Measurements from ENCODE around the gene MLPH. TPM values are rescaled to one million over a fixed set of nuclear protein-coding genes. Genes with fewer than 3 reads are reported as not detected.

MLPH gene
- total and polyA plus RNA-seq, 10 donors, result 0.09 to 1.4 (median 0.35) TPM; not detected in 3

DNA sequence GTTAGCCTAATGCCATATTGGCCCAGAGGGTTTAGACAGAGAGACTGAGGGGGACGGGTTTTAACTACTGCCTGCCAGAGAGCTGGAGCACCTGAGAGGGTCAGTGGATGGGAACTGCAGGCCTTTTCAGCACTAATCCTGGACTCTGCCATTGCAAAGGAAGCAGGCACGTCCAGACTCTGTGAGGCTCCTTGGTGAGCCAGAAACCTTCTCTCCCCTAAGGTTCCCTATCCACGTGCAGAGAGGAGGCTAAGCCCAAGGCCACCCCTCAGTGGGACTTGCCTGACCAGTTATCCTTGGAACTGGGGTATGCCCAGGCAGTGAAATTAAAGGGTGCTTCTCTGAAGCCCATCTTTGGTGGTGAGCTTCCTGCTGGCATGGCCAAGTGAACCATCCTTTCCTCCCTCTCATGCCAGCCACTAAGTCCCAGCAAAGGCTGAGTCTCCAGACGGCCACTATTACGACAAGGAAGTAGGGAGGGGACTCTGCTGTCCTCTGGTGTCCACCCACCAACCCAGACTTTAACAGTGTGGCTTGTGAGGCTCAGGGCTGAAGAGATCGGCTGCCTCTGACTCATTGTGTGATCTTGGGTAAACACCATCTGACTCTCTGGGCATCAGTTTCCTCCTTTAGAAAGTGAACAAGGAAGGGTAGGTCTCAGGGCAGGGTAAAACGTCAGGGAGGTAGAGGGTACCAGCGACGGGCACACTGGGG, 3.9 kb upstream of the MLPH start:
- WGBS, 5 donors, result 61 to 71% (median 64%) methylated on average over 8 to 9 of the region's 9 CpGs
- intact Hi-C loops (cut with DNase I; ENCODE audit: low total_unique reads), result no loop called here
- peak; percentile 21 for DNase-seq
- H3K4me3 ChIP-seq, result no peak overlapping the region
- H3K4me1 ChIP-seq, result peaks cover 0 to 17% (median 12%) of the 10 kb centered on the region in 6 donors
- H3K36me3 ChIP-seq, result no peaks in the 10 kb centered on the region
- peaks cover 3 to 93% (median 34%) of the 10 kb centered on the region in 7 donors for H3K27me3 ChIP-seq (replicated peaks in 1 of 7)
- TF ChIP-seq, protein P1, sequence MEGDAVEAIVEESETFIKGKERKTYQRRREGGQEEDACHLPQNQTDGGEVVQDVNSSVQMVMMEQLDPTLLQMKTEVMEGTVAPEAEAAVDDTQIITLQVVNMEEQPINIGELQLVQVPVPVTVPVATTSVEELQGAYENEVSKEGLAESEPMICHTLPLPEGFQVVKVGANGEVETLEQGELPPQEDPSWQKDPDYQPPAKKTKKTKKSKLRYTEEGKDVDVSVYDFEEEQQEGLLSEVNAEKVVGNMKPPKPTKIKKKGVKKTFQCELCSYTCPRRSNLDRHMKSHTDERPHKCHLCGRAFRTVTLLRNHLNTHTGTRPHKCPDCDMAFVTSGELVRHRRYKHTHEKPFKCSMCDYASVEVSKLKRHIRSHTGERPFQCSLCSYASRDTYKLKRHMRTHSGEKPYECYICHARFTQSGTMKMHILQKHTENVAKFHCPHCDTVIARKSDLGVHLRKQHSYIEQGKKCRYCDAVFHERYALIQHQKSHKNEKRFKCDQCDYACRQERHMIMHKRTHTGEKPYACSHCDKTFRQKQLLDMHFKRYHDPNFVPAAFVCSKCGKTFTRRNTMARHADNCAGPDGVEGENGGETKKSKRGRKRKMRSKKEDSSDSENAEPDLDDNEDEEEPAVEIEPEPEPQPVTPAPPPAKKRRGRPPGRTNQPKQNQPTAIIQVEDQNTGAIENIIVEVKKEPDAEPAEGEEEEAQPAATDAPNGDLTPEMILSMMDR (IDR thresholded peaks at IDR 0.05 in 8 of 11, conservative IDR thresholded peaks at IDR 0.05 in 3 of 11), result no peak
- TF ChIP-seq POLR2A (IDR thresholded peaks at IDR 0.05), result no peak
- no peak for TF ChIP-seq POLR2AphosphoS5 (IDR thresholded peaks at IDR 0.05)
- H3K9me3 ChIP-seq, result no peaks in the 10 kb centered on the region
- no peak overlapping the region for H3K27ac ChIP-seq

DNA sequence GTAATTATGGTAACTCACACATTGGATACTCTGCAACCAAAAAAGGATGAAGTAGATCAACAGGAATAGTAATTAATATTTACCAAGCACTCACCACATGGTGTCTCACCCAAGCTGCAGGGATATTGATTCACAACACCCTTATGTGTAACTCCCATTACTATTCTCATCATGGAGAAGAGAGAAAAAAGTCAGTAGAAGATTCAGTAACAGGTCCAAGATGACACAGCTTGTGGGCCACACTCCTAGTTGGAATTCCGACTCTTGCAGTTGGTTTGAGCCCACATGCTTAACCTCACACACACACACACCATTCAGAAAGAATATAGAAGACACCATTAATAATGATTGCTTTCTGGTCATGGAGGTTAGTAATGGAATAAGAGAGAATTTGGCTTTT, 1.7 kb upstream of the MLPH start:
- no peak for TF ChIP-seq POLR2AphosphoS5 (IDR thresholded peaks at IDR 0.05)
- TF ChIP-seq, protein P1 (IDR thresholded peaks at IDR 0.05 in 8 of 11, conservative IDR thresholded peaks at IDR 0.05 in 3 of 11), result no peak
- TF ChIP-seq POLR2A (IDR thresholded peaks at IDR 0.05), result no peak
- no peak for DNase-seq
- no peak overlapping the region for H3K27ac ChIP-seq
- H3K9me3 ChIP-seq, result peaks cover 0 to 5% (median 0%) of the 10 kb centered on the region in 8 donors
- peaks cover 3 to 97% (median 36%) of the 10 kb centered on the region in 7 donors for H3K27me3 ChIP-seq (replicated peaks in 1 of 7)
- H3K36me3 ChIP-seq, result no peaks in the 10 kb centered on the region
- H3K4me1 ChIP-seq, result peaks cover 0 to 17% (median 12%) of the 10 kb centered on the region in 6 donors
- H3K4me3 ChIP-seq, result no peak overlapping the region
- intact Hi-C loops (cut with DNase I; ENCODE audit: low total_unique reads), result no loop called here
- WGBS, 5 donors, result 85 to 97% (median 89%) methylated on average over 1 of the region's 1 CpG

DNA sequence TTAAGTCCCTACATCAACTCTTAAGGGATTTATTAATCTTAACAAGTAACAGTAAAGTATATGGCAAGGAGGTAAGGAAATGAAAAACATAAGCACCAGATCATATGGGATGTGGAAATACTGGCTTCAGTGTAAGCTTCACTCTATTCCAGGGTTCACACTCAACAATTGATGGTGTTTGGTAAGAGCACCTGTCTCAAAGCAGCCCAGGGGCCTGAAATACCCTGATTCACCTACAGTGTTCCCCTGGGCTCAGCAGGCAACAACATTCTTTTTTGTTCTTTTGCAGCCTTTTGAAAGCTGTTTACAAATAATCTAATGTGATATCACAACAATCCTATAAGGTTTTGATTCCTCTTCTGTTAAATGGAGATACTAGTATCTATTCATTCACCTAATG, 1.2 kb upstream of the MLPH start:
- H3K36me3 ChIP-seq, result no peaks in the 10 kb centered on the region
- peaks cover 3 to 94% (median 36%) of the 10 kb centered on the region in 7 donors for H3K27me3 ChIP-seq (replicated peaks in 1 of 7)
- H3K9me3 ChIP-seq, result peaks cover 0 to 10% (median 4%) of the 10 kb centered on the region in 8 donors
- no peak overlapping the region for H3K27ac ChIP-seq
- TF ChIP-seq, protein P1 (IDR thresholded peaks at IDR 0.05 in 8 of 11, conservative IDR thresholded peaks at IDR 0.05 in 3 of 11), result no peak
- TF ChIP-seq POLR2AphosphoS5 (IDR thresholded peaks at IDR 0.05) (no peak), POLR2A (IDR thresholded peaks at IDR 0.05) (no peak)
- no peak for DNase-seq
- intact Hi-C loops (cut with DNase I; ENCODE audit: low total_unique reads), result no loop called here
- no peak overlapping the region for H3K4me3 ChIP-seq
- H3K4me1 ChIP-seq, result peaks cover 0 to 17% (median 12%) of the 10 kb centered on the region in 6 donors

- Histone ChIP-seq H3K36me3 (no peaks in the 10 kb centered on the region), H3K27me3 (replicated peaks in 1 of 7) (peaks cover 3 to 95% (median 36%) of the 10 kb centered on the region in 7 donors), H3K9me3 (peaks cover 0 to 16% (median 9%) of the 10 kb centered on the region in 8 donors), H3K27ac (no peak overlapping the region), H3K4me3 (peak overlapping the region in 4 of 8 donors; percentile 7 to 47 (median 15)), H3K4me1 (peaks cover 0 to 17% (median 12%) of the 10 kb centered on the region in 6 donors)
- DNase-seq, result peak; percentile 56
- intact Hi-C loops (cut with DNase I; ENCODE audit: low total_unique reads), result no loop called here
- TF ChIP-seq, protein P1 (IDR thresholded peaks at IDR 0.05 in 8 of 11, conservative IDR thresholded peaks at IDR 0.05 in 3 of 11), result no peak
- TF ChIP-seq POLR2A (IDR thresholded peaks at IDR 0.05) (no peak), POLR2AphosphoS5 (IDR thresholded peaks at IDR 0.05) (no peak)
- WGBS, 5 donors, result 8 to 11% (median 8%) methylated on average over 27 to 36 of the region's 36 CpGs
Measured at GRCh38 chr2:237486334-237486818, 675 bp upstream of the MLPH start.
